Osteocyte (in vitro differentiated cells): Measurements from ENCODE around the gene LOC128125822.
A peak's percentile ranks its signal among the peaks of the same experiment; 100 is the strongest.

Experiments used
- DNase-seq: peaks from one replicate; pipeline ENCODE4 v3.0.0; 2021; ENCODE audit warnings: mixed read lengths; ENCODE audit not compliant: unreplicated experiment; ENCODE audit errors: extremely low spot score
- H3K27ac Mint-ChIP-seq: one replicate; pipeline ENCODE4 v1.8.0; 2021; ENCODE audit warnings: mild to moderate bottlenecking, mixed read lengths; ENCODE audit not compliant: unreplicated experiment
- H3K27me3 Mint-ChIP-seq: one replicate; pipeline ENCODE4 v1.8.0; 2021; ENCODE audit warnings: mixed read lengths; ENCODE audit not compliant: unreplicated experiment
- H3K36me3 Mint-ChIP-seq: one replicate; pipeline ENCODE4 v1.8.0; 2021; ENCODE audit warnings: mixed read lengths; ENCODE audit not compliant: unreplicated experiment
- H3K4me1 Mint-ChIP-seq: one replicate; pipeline ENCODE4 v1.8.0; 2021; ENCODE audit warnings: mixed read lengths; ENCODE audit not compliant: unreplicated experiment
- H3K4me3 Mint-ChIP-seq: one replicate; pipeline ENCODE4 v1.8.0; 2021; ENCODE audit warnings: mild to moderate bottlenecking, moderate library complexity, mixed read lengths; ENCODE audit not compliant: unreplicated experiment
- H3K9me3 Mint-ChIP-seq: one replicate; pipeline ENCODE4 v1.8.0; 2021; ENCODE audit warnings: mixed read lengths; ENCODE audit not compliant: unreplicated experiment
- TF ChIP-seq, protein P1 (sequence below): fragments of 200-600 bp; sonication (generic); IDR thresholded peaks from 2 replicates; pipeline ENCODE4 v1.5.0; 2021; ENCODE audit warnings: antibody characterized with exemption, mild to moderate bottlenecking, moderate library complexity

The LOC128125822 gene

DNA sequence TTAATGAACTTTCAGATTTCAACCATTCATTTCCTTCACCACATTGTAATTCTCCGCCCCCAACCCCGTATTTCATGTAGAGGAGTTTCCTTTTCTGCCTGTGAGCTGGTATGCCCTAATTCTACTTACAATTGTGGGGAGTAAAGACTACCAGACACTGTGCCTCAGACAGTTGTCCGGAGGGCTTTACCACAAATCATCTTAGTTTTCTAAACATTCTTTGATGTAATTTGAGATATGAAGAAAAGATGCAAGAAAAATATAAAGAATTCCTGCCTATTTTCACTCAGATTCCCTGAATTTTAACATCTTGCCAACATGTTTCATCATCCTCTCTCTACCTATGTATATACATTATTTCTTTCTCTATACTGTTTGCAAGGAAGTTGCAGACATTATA is 28.3 kb upstream of the LOC128125822 start:
- TF ChIP-seq, protein P1, sequence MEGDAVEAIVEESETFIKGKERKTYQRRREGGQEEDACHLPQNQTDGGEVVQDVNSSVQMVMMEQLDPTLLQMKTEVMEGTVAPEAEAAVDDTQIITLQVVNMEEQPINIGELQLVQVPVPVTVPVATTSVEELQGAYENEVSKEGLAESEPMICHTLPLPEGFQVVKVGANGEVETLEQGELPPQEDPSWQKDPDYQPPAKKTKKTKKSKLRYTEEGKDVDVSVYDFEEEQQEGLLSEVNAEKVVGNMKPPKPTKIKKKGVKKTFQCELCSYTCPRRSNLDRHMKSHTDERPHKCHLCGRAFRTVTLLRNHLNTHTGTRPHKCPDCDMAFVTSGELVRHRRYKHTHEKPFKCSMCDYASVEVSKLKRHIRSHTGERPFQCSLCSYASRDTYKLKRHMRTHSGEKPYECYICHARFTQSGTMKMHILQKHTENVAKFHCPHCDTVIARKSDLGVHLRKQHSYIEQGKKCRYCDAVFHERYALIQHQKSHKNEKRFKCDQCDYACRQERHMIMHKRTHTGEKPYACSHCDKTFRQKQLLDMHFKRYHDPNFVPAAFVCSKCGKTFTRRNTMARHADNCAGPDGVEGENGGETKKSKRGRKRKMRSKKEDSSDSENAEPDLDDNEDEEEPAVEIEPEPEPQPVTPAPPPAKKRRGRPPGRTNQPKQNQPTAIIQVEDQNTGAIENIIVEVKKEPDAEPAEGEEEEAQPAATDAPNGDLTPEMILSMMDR = no peak
- no peak for DNase-seq
- H3K27ac Mint-ChIP-seq = peak overlapping the region; percentile 24

GRCh38 chr6:63546236-63546635 is 26.0 kb upstream of the LOC128125822 start:
- Mint-ChIP-seq H3K4me3 (no peak overlapping the region), H3K27ac (no peak overlapping the region), H3K27me3 (peaks cover 12% of the 10 kb centered on the region), H3K9me3 (no peaks in the 10 kb centered on the region), H3K4me1 (peaks cover 12% of the 10 kb centered on the region), H3K36me3 (no peaks in the 10 kb centered on the region)
- DNase-seq = no peak
- TF ChIP-seq, protein P1 = no peak

More for the DNA sequence above, 28.3 kb upstream of the LOC128125822 start:
- Mint-ChIP-seq H3K4me3 (no peak overlapping the region), H3K4me1 (peaks cover 12% of the 10 kb centered on the region), H3K9me3 (no peaks in the 10 kb centered on the region), H3K27me3 (peaks cover 15% of the 10 kb centered on the region), H3K36me3 (no peaks in the 10 kb centered on the region)

DNA sequence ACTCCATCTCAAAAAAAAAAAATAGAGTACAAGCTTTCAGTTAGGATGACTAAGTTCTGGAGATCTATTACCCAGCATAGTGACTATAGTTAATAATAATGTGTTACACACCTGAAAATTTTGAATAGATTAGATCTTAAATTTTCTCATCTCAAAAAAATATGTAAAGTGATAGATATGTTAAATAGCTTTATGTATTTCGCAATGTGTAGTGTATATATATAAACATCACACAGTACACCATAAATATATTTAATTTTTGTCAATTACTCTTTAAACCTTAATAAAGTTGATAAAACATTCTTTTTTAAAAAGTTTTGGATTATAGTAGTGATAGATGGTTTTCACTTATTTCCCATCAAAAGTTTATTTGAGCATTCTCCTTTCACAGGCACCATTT is 25.6 kb upstream of the LOC128125822 start:
- peaks cover 12% of the 10 kb centered on the region for H3K27me3 Mint-ChIP-seq
- H3K27ac Mint-ChIP-seq = no peak overlapping the region

DNA sequence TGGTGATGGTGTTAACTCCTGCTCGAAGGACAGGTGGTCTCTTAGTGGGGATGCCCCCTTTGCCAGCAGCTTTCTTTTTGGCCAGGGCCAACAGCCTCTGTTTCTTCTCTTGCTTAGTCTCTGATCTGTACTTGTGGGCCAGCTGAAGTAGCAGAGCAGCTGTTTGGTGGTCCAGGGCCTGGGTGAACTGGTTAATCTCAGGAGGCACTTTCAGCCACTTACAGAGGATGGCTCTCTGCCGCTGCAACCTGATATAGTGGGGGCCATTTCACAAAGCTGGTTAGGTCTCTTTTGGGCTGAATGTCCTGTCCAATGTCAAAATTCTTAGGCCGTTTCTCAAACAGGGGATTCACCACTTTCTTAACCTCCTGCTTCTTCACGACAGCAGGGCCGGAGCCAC is 23.2 kb upstream of the LOC128125822 start:
- H3K36me3 Mint-ChIP-seq = no peaks in the 10 kb centered on the region
- H3K27me3 Mint-ChIP-seq = peaks cover 13% of the 10 kb centered on the region
- H3K9me3 Mint-ChIP-seq = peaks cover 4% of the 10 kb centered on the region
- H3K4me3 Mint-ChIP-seq = no peak overlapping the region
- H3K27ac Mint-ChIP-seq = no peak overlapping the region
- peaks cover 6% of the 10 kb centered on the region for H3K4me1 Mint-ChIP-seq
- TF ChIP-seq, protein P1 = no peak
- no peak for DNase-seq

More for the DNA sequence above, 25.6 kb upstream of the LOC128125822 start:
- H3K36me3 Mint-ChIP-seq = no peaks in the 10 kb centered on the region
- H3K4me3 Mint-ChIP-seq = no peak overlapping the region
- no peak for DNase-seq
- H3K9me3 Mint-ChIP-seq = no peaks in the 10 kb centered on the region
- H3K4me1 Mint-ChIP-seq = peaks cover 12% of the 10 kb centered on the region
- TF ChIP-seq, protein P1 = no peak

DNA sequence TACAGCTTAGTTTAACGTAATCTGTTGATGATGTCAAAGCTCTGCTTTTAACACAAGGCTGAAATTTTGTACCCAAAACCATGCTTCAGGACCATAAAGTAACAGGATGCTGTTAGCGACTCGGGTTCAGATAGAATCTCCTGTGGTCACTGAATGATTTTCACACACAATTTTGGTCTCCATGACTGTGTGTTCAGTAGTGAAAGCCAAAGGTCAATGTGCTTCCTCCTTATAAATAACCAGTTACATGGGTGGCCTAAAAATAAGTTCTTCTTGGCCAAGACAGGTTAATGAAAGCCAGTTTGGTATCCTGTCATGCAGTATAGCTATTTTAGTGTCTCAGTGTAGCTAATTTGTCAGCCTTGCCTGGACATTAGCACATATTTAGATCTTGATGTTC is 19.1 kb upstream of the LOC128125822 start:
- Mint-ChIP-seq H3K36me3 (no peaks in the 10 kb centered on the region), H3K4me1 (no peaks in the 10 kb centered on the region), H3K27me3 (peaks cover 15% of the 10 kb centered on the region), H3K4me3 (no peak overlapping the region), H3K9me3 (peaks cover 4% of the 10 kb centered on the region), H3K27ac (no peak overlapping the region)
- TF ChIP-seq, protein P1 = no peak
- no peak for DNase-seq
